NCI-H1105 (cell line): ENCODE measurements around the gene COL5A2.

Experiments
- DNase-seq: peaks from one replicate; lab custom pipeline; 2025; lab: John Stamatoyannopoulos, UW

COL5A2 gene

GRCh38 chr2:189049709-189050164, 129.8 kb downstream of the COL5A2 start:
- DNase-seq, result no peak

- no peak for DNase-seq
Observed at GRCh38 chr2:189048189-189048588, 131.4 kb downstream of the COL5A2 start.

GRCh38 chr2:189047171-189047888, 132.2 kb downstream of the COL5A2 start:
- DNase-seq, result no peak

- DNase-seq, result no peak
Observed at GRCh38 chr2:189046320-189046719, 133.2 kb downstream of the COL5A2 start.

DNA sequence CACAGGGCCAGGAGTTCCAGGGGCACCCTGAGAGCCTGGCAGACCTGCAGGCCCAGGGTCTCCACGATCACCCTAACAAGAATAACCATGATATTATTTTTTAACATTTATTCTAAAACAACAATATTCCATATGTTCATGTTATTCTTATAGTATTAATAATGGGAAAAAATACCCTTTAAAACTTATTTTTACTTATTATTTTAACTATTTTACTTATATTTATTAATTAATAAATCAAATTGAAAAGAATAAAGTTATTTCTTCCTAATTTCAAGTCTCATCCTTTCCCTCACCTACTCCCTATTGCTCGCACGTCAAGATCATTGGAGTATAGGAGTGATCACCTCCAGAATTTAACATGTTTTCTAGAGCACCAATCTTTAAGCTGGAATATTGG, 133.7 kb downstream of the COL5A2 start:
- DNase-seq, result no peak

DNA sequence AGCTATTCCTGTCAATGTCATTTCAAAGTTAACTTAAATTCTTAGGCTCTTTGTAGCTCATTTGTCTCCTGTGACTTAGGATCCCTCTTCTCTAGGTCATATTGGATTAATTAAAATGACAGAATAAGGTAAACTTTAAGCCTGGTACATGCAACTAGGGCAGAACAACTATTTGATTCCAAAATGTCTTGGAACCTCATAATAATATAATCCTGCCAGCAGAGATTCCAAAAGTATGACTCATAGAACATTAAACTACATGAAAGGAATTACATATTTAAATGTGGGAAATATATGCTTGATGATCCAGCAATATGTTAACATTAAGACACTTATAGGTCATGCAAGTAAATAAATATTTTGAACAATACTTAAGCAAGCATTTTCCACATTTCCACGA, 142.0 kb downstream of the COL5A2 start:
- no peak for DNase-seq

DNA sequence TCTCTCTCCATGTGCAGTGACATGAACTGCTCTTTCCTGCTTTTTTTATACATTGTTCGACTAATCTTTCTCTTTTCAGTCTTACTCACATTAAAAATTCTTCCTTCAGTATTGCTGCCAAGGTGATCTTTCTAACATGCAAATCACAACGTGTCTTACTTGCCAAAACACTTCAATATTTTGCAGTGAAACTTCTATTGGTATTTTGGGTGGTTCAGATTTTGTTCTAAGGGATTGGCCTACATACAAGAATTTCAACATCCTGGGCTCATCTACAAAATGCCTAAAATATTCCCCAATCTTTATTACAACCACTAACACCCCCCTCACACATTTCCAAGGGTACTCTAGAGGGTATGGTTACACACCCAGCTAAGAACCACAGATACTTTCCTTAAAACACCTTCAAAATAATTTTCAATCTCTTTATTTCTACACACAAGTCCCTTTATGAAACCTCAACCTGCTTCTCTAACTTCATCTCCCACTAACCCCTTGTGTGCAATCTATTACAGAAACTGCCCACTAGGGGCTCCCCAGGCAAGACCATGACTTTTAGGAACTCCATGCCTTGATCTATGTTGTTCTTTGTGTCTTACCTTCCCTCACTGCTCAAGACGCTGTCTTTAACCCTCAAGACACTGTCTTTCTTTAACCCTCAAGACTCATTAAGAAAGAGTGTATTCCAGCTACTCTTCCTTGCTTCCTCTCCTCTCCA, 154.5 kb downstream of the COL5A2 start:
- no peak for DNase-seq

DNA sequence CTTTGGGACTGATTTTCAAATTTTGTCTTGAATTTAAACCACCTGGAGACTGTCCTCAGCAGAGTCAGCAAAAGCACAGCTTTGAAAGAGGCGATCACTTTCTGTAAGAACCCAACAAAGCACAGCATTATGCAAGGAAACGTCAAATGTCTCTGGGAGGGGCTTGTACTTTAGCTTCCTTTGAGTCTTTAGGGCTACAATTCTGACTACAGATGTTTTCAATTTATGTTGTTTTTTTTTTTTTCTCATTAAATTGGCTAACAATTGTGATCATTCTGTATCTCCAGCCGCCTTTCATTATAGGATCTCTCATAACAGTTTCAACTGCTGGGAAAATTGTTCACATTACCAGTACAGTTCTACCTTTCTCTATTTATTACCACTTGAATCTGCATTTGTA, 157.1 kb downstream of the COL5A2 start:
- no peak for DNase-seq

- no peak for DNase-seq
Observed at GRCh38 chr2:189022053-189022481, 157.5 kb downstream of the COL5A2 start.

GRCh38 chr2:189020179-189020578, 159.4 kb downstream of the COL5A2 start:
- no peak for DNase-seq

- no peak for DNase-seq
Observed at GRCh38 chr2:189018631-189019030, 160.9 kb downstream of the COL5A2 start.

DNA sequence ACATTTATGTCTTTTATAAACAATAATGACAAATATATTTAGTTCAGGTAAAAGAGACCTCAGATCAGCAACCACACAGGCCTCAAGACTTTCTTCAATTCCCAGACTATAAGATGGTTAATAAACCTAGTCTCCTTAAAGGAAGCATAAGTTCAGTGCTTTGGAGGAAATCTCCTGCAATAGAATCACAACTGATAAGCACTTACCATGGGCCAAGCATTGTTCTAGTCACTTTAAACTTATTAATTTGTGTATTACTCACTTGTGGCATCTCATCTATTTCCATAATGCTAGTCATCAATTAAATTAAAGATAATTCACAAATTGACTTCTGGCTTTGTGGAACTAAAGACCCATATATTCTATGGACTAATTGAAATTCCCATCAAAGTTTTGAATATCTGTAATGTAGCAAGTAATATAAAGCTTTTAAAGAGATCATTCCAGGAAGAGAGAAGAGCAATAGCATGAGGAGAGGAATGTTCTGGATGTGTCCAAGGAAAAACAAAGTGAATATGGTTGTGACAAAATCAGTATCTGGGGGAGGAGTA, 163.2 kb downstream of the COL5A2 start:
- DNase-seq, result no peak

DNA sequence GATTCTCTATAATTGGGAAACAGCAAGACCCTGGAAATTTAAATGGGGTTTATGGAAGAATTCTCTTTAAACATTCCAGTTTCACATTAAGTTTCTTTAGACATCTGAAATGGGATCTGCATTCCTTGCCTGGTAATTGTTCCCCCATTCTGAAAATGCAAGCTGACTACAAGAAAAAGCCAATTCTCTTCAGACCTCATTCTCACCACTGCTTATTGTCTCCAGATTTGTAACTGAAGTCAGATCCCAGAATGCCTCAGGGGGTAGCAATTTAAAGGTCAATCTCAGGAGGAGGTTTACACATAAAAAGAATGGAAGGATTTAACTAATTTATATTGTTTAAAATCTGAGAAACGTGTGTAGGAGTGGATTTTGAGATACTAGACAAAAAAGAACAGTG, 164.2 kb downstream of the COL5A2 start:
- DNase-seq, result no peak

GRCh38 chr2:189014449-189015138, 165.0 kb downstream of the COL5A2 start:
- DNase-seq, result no peak

DNA sequence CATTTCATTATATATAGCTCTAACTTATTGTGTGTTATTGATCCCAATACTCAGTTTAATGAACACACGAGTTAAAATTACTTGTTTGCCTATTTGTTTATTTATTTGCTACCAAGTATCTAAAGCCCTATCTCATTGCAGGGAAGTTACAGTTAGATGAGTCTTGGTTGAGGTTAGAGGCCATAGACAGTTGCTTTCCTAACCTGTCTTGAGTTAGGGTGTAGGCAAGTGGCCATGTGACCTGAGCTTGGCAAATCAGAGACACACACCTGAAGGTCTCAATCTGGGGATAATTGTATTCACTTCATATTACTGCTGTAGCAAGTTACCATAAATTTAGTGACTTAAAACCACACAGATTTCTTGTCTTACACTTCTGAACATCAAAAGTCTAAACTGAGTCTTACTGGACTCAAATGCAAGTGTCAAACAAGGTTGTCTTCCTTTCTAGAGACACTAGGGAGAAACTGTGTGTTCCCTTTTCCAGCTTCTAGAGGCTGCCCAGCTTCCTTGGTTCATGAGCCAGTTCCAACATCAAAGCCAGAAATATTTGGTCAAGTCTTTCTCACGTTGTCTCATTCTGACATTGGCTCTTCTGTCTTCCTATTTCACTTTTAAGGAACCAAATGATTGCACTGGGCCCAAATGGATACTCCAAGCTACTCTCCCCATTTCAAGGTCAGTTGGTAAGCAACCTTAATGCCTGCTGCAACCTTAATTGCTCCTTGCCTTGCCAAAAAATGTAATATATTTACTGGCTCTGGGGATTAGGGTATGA, 165.7 kb downstream of the COL5A2 start:
- no peak for DNase-seq

GRCh38 chr2:189013031-189013430, 166.5 kb downstream of the COL5A2 start:
- no peak for DNase-seq

DNA sequence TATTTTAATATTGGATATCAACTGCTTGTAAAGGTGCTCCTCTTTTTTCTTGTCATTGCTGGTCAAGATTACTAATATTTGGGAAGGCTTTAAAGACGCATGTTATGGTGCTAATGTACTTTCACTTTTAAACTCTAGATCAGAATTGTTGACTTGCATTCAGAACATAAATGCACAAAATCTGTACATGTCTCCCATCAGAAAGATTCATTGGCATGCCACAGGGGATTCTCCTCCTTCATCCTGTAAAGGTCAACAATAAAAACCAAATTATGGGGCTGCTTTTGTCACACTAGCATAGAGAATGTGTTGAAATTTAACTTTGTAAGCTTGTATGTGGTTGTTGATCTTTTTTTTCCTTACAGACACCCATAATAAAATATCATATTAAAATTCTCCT, 167.2 kb downstream of the COL5A2 start:
- no peak for DNase-seq

GRCh38 chr2:189010536-189010935, 169.0 kb downstream of the COL5A2 start:
- no peak for DNase-seq

GRCh38 chr2:189008555-189009262, 170.9 kb downstream of the COL5A2 start:
- no peak for DNase-seq

GRCh38 chr2:189002079-189002478, 177.5 kb downstream of the COL5A2 start:
- DNase-seq, result no peak

DNA sequence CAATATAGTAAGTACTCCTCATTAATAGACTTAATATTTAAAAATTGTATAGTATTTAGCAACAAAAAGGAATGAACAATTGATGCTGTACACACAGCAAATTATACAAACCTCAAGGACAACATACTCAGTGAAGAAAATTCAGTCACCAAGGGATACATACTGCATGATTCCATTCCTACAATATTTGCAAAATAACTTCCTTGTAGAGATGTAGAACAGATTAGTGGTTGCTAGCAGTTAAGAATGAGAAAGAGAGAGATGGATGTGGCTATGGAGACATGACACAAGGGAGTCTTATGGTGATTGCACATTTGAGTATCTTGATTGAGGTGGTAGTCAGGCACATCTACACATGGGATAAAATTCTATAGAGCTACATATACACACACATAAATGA, 179.3 kb downstream of the COL5A2 start:
- DNase-seq, result no peak
